GM12865 (cell line): ENCODE measurements around the gene KDM5D.

Source experiments
- DNase-seq: peaks from one replicate; pipeline ENCODE4 v3.0.0; 2010; ENCODE audit warnings: low read depth
- H3K4me3 ChIP-seq: 2 replicates; pipeline ENCODE4 v1.5.1; 2011; ENCODE audit warnings: mild to moderate bottlenecking, low read depth, low read length, control low read depth
- CTCF ChIP-seq: IDR thresholded peaks from 2 replicates; pipeline ENCODE4 v1.5.1; 2011; ENCODE audit warnings: low read length, control low read depth, low read depth, inconsistent platforms; ENCODE audit not compliant: insufficient read depth; ENCODE audit errors: missing control alignments

The KDM5D gene

GRCh38 chrY:19744381-19745378, at the start of gene KDM5D:
TSS of gene KDM5D (minus strand) at chrY:19744726. CDS start at chrY:19744534, 192 bp downstream.
- no peak for DNase-seq
- TF ChIP-seq CTCF = no peak
- no peak within 1 kb of the TSS for H3K4me3 ChIP-seq

GRCh38 chrY:19768375-19768774, 23.8 kb upstream of the KDM5D start:
- DNase-seq = no peak
- no peak overlapping the region for H3K4me3 ChIP-seq
- TF ChIP-seq CTCF = no peak

GRCh38 chrY:19743331-19743730, 1.2 kb downstream of the KDM5D start:
- H3K4me3 ChIP-seq = no peak overlapping the region
- TF ChIP-seq CTCF = no peak
- no peak for DNase-seq

GRCh38 chrY:19742153-19742552, 2.4 kb downstream of the KDM5D start:
- TF ChIP-seq CTCF = no peak
- H3K4me3 ChIP-seq = no peak overlapping the region
- DNase-seq = no peak

GRCh38 chrY:19734425-19734824, 10.1 kb downstream of the KDM5D start:
- TF ChIP-seq CTCF = no peak
- no peak overlapping the region for H3K4me3 ChIP-seq
- no peak for DNase-seq

- DNase-seq = no peak
- H3K4me3 ChIP-seq = no peak overlapping the region
- TF ChIP-seq CTCF = no peak
Measured at GRCh38 chrY:19717950-19718349, 26.6 kb downstream of the KDM5D start.
